GM21390 (cell line): ENCODE data around the gene PLEKHA6.

Source experiments
- ATAC-seq: cut with Tn5 transposase; IDR thresholded peaks from one replicate; pipeline ENCODE4 v1.9.1; 2021; ENCODE audit not compliant: unreplicated experiment

The PLEKHA6 gene

DNA sequence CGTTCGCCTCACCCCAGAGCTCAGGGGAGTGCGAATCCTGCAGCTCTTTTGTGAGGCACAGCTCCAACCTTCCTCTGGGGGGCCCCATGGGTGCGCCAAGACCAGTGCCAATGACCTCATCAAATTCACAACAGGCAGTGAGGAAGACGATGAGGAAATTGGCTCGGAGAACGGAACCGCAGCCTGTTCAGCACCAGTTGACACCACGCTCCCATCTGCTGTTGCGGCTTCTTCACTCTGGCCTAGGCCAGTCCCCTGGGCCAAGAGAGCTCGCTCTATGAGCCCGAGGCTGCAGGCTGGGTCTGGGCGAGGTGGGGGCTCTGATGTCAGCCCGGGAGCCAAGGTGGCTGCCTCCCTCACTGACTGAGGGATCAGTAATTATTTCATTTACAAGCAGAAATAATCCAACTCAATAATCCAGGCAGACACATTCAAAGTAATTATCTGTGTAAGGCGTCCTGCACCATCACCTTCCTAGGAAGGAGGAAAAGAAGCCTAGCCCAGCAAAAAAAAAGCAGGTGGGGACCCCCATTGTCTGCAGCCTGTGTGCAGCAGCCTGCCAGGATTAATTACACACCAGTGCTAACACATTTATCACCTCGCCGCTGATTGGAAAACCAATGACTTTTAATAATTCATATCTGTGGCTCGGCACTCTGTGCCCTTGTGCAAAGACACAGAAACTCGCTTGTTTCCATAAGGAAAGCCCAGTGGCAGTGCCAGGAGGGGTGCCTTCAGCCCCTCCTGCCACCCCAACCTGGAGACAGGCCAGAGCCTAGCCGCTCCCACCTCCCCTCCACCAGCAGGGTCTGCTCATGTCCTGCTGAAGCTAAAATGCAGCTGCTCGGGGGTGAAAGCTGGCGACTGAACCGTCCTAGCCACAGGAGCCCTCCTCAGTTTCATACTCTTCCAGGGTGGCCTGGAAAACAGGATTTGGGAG is 1.9 kb downstream of the PLEKHA6 start:
- no peak for ATAC-seq

GRCh38 chr1:204356997-204357396 is 2.7 kb downstream of the PLEKHA6 start:
- no peak for ATAC-seq

- no peak for ATAC-seq
Observed at GRCh38 chr1:204355913-204356312, 3.8 kb downstream of the PLEKHA6 start.

- ATAC-seq, result no peak
Observed at GRCh38 chr1:204354579-204354978, 5.2 kb downstream of the PLEKHA6 start.

DNA sequence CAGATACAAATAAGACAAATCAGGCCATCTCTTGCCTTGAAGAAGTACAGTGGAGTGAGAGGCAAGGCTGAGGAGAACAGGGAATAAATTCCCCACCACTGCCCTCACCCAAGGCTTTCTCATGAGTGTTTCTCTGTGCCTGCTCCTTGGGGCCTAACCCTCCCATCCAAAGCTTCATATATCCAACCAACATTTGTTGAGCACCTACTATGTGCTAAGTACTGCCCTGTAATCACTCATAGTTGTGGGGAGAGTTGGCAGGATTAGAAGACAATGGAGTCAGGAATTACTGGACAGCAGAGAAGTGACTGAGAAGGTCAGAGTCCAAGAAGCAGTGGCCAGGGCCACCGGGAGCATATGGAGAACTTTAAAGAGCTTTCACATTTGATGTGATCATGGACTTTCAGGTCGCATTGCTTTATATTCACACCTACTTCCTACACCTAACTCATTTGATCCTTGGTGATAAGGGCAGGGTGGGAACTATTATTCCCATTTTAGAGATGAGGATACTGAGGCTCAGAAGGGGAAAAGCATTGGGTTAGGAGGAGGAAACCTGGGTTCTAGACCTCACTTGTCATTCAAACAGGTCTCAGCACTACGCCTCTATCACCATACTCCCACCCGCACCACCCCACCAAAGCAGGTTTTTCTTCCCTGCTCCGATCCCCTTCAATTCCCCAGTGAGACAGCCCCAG is 6.4 kb downstream of the PLEKHA6 start:
- no peak for ATAC-seq

- no peak for ATAC-seq
Observed at GRCh38 chr1:204350857-204351573, 8.7 kb downstream of the PLEKHA6 start.

DNA sequence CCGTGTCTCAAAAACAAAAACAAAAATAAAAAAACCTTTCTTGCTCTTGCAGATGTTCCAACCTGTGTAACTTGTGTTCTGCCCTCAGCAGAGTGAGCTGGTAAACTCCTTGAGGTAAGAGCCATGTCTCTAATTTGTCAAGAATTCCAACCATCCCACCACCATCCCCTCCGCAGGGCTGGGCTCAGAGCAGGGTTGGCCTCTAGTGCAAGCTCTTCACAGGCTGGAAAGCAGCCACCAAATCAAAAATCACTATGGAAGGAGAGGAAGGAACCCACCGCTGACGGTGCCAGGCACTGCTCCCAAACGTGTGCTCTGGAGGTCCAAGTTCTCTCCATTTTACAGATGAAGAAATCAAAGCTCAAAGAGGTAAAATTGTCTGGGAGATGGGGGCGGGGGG is 9.4 kb downstream of the PLEKHA6 start:
- ATAC-seq, result no peak

DNA sequence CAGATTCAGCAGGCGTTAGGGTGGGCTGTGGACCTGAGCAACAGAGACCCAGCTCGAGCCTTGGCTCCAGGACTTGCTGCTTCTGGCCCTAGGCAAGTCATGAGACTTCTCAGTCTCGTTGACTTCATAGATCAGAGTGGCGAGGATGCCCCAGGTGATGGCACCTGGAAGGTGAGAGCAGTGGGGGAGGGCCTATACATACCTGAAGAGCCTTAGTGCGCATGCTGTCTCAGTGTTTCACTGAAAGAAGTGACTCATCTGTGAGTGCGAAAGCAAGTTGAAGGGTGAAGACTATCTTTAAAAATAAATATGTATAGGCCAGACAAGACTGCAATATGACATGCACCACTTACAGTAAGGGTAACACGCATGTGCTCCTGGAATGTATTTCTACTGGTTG is 10.1 kb downstream of the PLEKHA6 start:
- no peak for ATAC-seq

- no peak for ATAC-seq
Observed at GRCh38 chr1:204348722-204349121, 11.0 kb downstream of the PLEKHA6 start.

DNA sequence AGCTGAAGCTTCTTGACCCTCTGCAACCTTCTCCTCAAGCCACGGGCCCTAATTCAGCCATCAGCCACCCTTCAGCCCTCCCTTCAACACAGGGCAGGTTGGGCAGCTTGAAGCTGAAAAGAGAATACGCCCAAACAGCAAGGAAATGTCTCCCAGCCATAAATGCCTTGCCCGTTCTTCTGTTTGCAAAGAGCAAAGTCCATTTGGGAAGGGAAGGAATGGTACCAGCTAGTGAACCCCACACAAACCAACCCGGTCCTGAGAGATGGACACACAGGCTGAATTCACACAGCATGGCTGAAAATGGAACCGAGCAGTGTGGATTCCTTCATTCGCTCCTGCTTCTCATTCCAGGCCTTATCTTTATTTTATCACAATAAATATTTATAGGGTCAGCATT is 11.5 kb downstream of the PLEKHA6 start:
- ATAC-seq, result no peak

GRCh38 chr1:204345941-204346645 is 13.6 kb downstream of the PLEKHA6 start:
- no peak for ATAC-seq

- ATAC-seq, result no peak
Observed at GRCh38 chr1:204345438-204345841, 14.3 kb downstream of the PLEKHA6 start.

- ATAC-seq, result no peak
Observed at GRCh38 chr1:204344665-204345355, 14.9 kb downstream of the PLEKHA6 start.

GRCh38 chr1:204343802-204344201 is 15.9 kb downstream of the PLEKHA6 start:
- ATAC-seq, result no peak

DNA sequence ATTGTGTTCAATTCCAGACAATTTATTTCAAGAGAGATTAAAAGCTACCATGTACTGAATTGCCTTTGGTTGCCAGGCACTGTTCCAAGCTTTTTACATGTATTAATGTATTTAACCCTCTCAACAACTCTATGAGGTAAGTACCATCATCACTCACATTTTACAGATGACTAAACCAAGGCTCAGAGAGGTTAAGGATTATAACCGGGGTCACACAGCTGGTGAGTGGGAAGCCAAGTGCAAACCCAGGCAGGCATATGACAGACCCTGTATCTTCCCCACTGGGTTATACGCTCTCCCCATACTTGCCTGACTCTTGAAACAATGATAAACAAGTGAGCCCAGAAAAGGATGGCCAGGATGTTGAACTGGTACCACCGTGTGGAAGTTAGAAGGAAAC is 16.5 kb downstream of the PLEKHA6 start:
- ATAC-seq, result no peak

DNA sequence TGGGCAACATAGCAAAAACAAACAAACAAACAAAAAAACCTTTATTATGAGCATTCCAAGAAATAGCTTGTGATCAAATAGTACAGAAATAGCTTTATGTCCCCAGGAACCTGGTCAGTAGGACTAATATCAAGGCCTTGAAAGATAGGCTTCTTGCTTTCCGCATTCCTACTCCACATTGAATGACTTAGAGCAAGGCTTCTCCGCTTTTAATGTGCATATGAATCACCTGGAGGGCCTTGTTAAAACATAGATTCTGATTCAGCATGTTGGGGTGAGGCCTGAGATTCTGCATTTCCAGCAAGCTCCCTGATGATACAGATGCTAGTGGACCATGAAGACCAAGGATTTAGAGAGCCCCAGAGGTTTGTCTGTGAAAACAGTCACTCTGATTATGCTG is 17.4 kb downstream of the PLEKHA6 start:
- no peak for ATAC-seq

DNA sequence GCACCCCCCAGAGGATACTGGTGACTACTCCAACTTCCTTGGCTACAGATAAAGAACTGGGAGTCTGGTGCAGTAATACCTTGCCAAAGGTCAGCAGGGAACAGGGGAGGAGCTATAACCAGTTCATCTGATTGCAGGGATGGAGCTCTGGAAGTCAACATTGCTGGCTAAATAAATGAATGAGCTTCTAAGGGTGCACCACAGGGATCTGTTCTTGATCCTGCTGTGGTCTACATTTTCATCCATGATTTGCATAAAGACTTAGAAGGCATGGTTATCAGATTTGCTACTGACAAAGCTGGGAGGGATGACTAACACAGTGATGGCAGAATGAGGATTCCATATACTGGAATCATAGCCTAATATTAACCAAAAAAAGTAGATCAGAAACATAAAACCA is 18.3 kb downstream of the PLEKHA6 start:
- ATAC-seq, result no peak

DNA sequence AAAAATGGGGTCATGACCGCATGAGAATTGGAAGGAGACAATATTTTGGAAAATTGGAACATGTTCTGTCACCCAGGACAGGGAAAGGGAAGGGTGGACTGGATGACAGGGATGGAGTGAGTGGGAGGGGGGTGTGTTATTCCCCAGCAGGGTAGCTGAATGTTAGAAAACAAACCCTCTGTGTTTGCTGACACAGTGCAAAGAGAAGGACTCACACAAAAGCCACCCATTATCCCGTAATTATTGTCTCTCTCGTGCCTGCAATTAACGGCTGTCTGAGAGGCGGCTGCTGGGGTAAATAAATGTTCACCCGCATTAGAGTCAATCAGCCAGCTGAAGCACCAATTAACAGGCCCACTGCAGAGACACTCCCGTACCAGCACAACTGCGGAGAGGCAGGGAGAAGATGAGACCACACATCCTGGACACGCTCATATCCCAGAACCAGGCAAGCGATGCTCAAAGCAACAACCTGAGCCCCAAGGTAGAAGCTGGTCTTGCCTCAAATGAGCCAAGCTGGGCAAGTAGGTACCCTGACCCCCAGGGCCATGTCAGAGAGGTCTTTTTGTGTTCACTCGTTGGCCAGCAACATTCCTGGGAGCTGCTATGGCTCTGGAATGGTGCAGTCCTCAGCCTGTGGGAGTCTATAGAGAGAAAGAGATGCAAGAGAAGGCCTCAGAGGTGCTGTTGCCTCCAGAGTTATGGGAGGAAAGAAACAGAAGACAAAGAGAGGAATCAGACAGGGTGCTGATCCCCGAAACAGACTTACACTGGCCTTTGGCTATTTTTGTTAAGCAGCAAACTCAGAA is 19.4 kb downstream of the PLEKHA6 start:
- ATAC-seq, result no peak

- no peak for ATAC-seq
Observed at GRCh38 chr1:204339541-204339940, 20.2 kb downstream of the PLEKHA6 start.

GRCh38 chr1:204338997-204339396 is 20.7 kb downstream of the PLEKHA6 start:
- no peak for ATAC-seq
